GM06990 (cell line): ENCODE results near the gene SH2D2A.

ENCODE experiments used
- DNase-seq: peaks from one replicate; pipeline ENCODE4 v3.0.0-alpha.2; 2011; ENCODE audit not compliant: insufficient read length; ENCODE audit errors: extremely low read depth
- H3K27me3 ChIP-seq: replicated peaks from 2 replicates; pipeline ENCODE4 v1.6.0; 2011; ENCODE audit warnings: low read length; ENCODE audit not compliant: control insufficient read depth, insufficient read depth
- H3K36me3 ChIP-seq: 2 replicates; pipeline ENCODE4 v1.5.1; 2011; ENCODE audit warnings: low read length; ENCODE audit not compliant: control insufficient read depth, insufficient read depth
- H3K4me3 ChIP-seq: replicated peaks from 2 replicates; pipeline ENCODE4 v1.5.1; 2011; ENCODE audit warnings: low read depth, mild to moderate bottlenecking, control low read depth, low read length
- CTCF ChIP-seq: IDR thresholded peaks from 2 replicates; pipeline ENCODE4 v1.5.1; 2011; ENCODE audit warnings: low read length, control low read depth, mild to moderate bottlenecking, inconsistent platforms; ENCODE audit not compliant: insufficient read depth, poor library complexity, severe bottlenecking

Gene SH2D2A

GRCh38 chr1:156786640-156787039 lies 30.0 kb downstream of the SH2D2A start:
- no peak for DNase-seq
- Histone ChIP-seq H3K4me3 (no peak overlapping the region), H3K27me3 (no peaks in the 10 kb centered on the region), H3K36me3 (peaks cover 18% of the 10 kb centered on the region)
- no peak for TF ChIP-seq CTCF

DNA sequence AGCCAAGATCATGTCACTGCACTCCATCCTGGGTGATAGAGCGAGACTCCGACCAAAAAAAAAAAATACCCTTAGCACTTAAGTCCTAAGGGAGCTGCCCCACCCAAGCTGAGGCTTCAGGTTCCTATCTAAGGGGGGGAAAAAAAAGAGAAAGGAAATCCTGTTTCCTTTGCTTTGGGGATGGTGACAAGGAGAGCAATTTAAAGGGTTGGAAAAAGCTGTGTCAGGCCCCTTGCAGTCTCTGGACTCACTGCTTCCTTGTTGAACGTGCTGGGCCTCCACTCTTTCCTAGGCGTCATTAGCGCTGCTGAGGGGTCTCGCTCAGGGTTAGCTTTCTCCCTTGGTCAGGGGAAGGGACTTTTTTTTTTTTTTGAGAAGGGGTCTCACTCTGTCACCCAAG lies 31.2 kb downstream of the SH2D2A start:
- Histone ChIP-seq H3K4me3 (no peak overlapping the region), H3K36me3 (peaks cover 13% of the 10 kb centered on the region), H3K27me3 (no peaks in the 10 kb centered on the region)
- DNase-seq, result no peak
- no peak for TF ChIP-seq CTCF

GRCh38 chr1:156781585-156782186 lies 35.0 kb downstream of the SH2D2A start:
- Histone ChIP-seq H3K36me3 (peaks cover 8% of the 10 kb centered on the region), H3K27me3 (no peaks in the 10 kb centered on the region), H3K4me3 (no peak overlapping the region)
- no peak for TF ChIP-seq CTCF
- no peak for DNase-seq

- Histone ChIP-seq H3K4me3 (no peak overlapping the region), H3K36me3 (no peaks in the 10 kb centered on the region; the same call in 1 of the 2 replicates)
- TF ChIP-seq CTCF, result no peak
These were observed 39.1 kb downstream of the SH2D2A start for GRCh38 chr1:156777573-156777972.

DNA sequence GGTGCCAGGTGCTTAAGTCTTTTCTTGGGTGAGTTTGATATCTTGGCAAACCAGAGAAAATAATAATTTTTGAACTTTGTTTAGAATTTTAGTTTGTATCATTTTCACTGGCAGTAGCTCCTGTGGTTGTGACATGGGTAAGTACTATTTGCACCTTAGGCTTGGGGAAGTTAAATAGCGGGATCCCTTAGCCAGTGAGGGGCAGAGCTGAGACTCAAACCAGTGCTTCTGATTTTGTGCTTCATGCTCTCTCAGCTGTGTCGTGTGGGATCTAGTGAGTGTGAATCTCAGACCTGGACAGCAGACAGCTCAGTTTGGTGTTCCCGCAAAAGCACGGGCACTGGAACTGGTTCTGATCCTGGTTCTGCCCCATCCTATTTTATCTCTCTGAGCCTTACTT lies 39.7 kb downstream of the SH2D2A start:
- Histone ChIP-seq H3K27me3 (no peaks in the 10 kb centered on the region), H3K36me3 (no peaks in the 10 kb centered on the region; the same call in 1 of the 2 replicates), H3K4me3 (no peak overlapping the region)
- TF ChIP-seq CTCF, result no peak
- DNase-seq, result no peak

More at GRCh38 chr1:156777573-156777972, 39.1 kb downstream of the SH2D2A start:
- no peak for DNase-seq
- no peaks in the 10 kb centered on the region for H3K27me3 ChIP-seq

DNA sequence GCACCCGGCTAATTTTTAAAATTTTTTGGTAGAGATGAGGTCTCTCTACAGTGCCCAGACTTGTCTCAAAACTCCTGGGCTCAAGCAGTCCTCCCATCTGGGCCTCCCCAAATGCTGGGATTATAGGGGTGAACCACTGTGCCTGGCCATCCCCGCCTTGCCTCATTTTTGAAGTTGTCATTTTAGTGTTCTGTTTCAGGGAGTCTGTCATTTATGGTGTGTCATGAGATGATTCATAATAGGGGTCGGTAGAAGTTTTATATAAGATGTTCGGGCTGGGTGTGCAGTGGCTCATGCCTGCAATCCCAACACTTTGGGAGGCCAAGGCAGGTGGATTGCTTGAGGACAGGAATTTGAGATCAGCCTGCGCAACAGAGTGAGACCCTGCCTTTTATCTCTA lies 40.8 kb downstream of the SH2D2A start:
- no peak for TF ChIP-seq CTCF
- DNase-seq, result no peak
- no peak overlapping the region for H3K4me3 ChIP-seq
- peaks cover 3% of the 10 kb centered on the region for H3K36me3 ChIP-seq
- no peaks in the 10 kb centered on the region for H3K27me3 ChIP-seq
